GM12864 (cell line): Measurements from ENCODE around the gene CCSER1.
A peak's percentile ranks its signal among the peaks of the same experiment; 100 is the strongest.

Experiments used
- DNase-seq: peaks from one replicate; pipeline ENCODE4 v3.0.0-alpha.2; 2011; ENCODE audit warnings: low read depth
- H3K4me3 ChIP-seq: 2 replicates; pipeline ENCODE4 v1.5.1; 2011; ENCODE audit warnings: mild to moderate bottlenecking, low read depth, low read length, control low read depth
- CTCF ChIP-seq: IDR thresholded peaks from 2 replicates; pipeline ENCODE4 v1.5.1; 2011; ENCODE audit warnings: low read depth, mild to moderate bottlenecking, moderate library complexity, low read length, control low read depth, inconsistent platforms; ENCODE audit errors: missing control alignments

Gene CCSER1

GRCh38 chr4:90126805-90127204 is 389 bp upstream of the CCSER1 start:
- TF ChIP-seq CTCF, result no peak
- no peak for DNase-seq
- H3K4me3 ChIP-seq, result no peak overlapping the region; the same call in 1 of the 2 replicates

GRCh38 chr4:90127706-90128345 is 632 bp downstream of the CCSER1 start:
- TF ChIP-seq CTCF, result no peak
- H3K4me3 ChIP-seq, result peak overlapping the region; percentile 69
- no peak for DNase-seq

GRCh38 chr4:90128961-90129495 is 1.8 kb downstream of the CCSER1 start:
- no peak for TF ChIP-seq CTCF
- peak overlapping the region; percentile 69; the same call in 1 of the 2 replicates for H3K4me3 ChIP-seq
- no peak for DNase-seq

GRCh38 chr4:90130076-90130475 is 2.9 kb downstream of the CCSER1 start:
- no peak for DNase-seq
- H3K4me3 ChIP-seq, result no peak overlapping the region
- no peak for TF ChIP-seq CTCF

GRCh38 chr4:90137555-90137954 is 10.4 kb downstream of the CCSER1 start:
- no peak for TF ChIP-seq CTCF
- H3K4me3 ChIP-seq, result no peak overlapping the region
- no peak for DNase-seq

- no peak for DNase-seq
- H3K4me3 ChIP-seq, result no peak overlapping the region
- no peak for TF ChIP-seq CTCF
Measured at GRCh38 chr4:90142081-90142480, 14.9 kb downstream of the CCSER1 start.

- no peak for DNase-seq
Measured at GRCh38 chr4:90145319-90145718, 18.1 kb downstream of the CCSER1 start.

More at GRCh38 chr4:90145319-90145718, 18.1 kb downstream of the CCSER1 start:
- no peak overlapping the region for H3K4me3 ChIP-seq
- TF ChIP-seq CTCF, result no peak
